GM12891 (cell line): ENCODE results near the gene IL15.

Source experiments
- DNase-seq: peaks from one replicate; pipeline ENCODE4 v3.0.0; 2011; ENCODE audit warnings: low spot score; ENCODE audit not compliant: insufficient read length
- FAIRE-seq: peaks from 2 replicates; lab custom pipeline; 2011; peaks lifted over from hg19 to GRCh38; lab: Jason Lieb, UNC
- PAX5 ChIP-seq: IDR thresholded peaks from 2 replicates; pipeline ENCODE4 v1.6.1; 2011; ENCODE audit warnings: low read length, moderate library complexity, mild to moderate bottlenecking; ENCODE audit not compliant: insufficient read depth, severe bottlenecking
- POLR2A ChIP-seq: IDR thresholded peaks from 2 replicates; pipeline ENCODE4 v1.6.1; 2011; ENCODE audit warnings: low read depth, low read length, control low read depth
- POLR2AphosphoS5 ChIP-seq: IDR thresholded peaks from 2 replicates; pipeline ENCODE4 v1.6.1; 2011; ENCODE audit warnings: low read depth, low read length, control low read depth
- POU2F2 ChIP-seq: IDR thresholded peaks from 2 replicates; pipeline ENCODE4 v1.6.1; 2011; ENCODE audit warnings: low read depth, mild to moderate bottlenecking, control low read depth, low read length, moderate library complexity
- SPI1 ChIP-seq: IDR thresholded peaks from 2 replicates; pipeline ENCODE4 v1.6.1; 2011; ENCODE audit warnings: low read depth, low read length, control low read depth
- TAF1 ChIP-seq: IDR thresholded peaks from 2 replicates; pipeline ENCODE4 v1.6.1; 2011; ENCODE audit warnings: low read depth, low read length, control low read depth

The IL15 gene

DNA sequence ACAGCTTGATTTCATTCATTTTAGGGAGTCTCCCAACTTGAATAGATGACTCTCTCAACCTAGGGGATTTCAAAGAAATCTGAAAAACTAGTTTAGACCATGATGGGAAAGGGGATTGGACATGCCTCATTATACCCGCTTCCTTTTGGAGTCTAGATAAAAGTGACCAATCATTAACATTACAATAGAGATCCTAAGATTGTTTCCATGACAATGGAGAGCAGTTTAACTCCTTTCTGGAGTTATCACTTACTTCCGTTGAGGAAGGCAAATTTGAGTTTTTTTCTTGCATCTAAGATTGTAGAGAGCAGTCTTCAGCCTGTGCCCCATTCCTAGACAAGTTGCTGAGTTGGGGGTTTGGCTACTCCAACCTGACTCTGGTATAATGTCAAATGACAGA, 11.4 kb upstream of the IL15 start:
- TF ChIP-seq TAF1 (no peak), POU2F2 (no peak), POLR2AphosphoS5 (no peak), PAX5 (no peak), SPI1 (no peak), POLR2A (no peak)
- DNase-seq (no peak), FAIRE-seq (no peak)

DNA sequence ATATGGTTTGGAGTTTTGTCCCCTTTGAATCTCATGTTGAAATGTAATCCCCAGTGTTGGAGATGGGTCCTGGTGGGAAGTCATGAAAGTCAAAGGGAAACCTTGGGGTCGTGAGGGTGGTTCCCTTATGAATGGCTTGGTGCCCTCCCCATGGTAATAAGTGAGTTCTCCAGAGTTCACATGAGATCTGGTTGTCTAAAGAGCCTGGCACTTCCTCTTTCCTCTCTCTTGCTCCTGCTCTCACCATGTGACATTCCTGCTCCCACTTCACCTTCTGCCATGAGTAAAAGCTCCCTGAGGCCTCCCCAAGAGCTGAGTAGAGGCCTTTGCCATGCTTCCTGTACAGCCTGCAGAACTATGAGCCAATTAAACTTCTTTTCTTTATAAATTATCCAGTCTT, 5.5 kb upstream of the IL15 start:
- DNase-seq: no peak
- no peak for TF ChIP-seq POLR2AphosphoS5
- peak; percentile 74 for TF ChIP-seq SPI1
- TF ChIP-seq TAF1: no peak
- no peak for FAIRE-seq

DNA sequence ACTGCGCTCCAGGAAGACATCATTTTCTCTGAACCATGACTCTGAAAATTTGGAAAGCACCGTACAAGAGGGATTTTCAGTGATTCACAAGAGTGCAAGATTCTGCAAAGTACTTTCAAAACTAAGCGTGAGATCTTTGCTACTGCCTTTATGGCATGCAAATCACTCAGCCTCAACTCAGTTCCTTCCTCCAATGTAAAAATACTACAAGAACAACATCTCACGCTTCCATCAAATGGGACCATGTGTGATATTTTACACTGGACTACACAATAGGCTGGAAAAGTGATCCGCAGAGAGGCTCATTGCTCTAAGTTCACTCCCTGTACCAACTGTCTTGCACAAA, 674 bp upstream of the IL15 start:
- DNase-seq (peak; percentile 21), FAIRE-seq (peak; percentile 85)
- TF ChIP-seq POLR2AphosphoS5: no peak; the same call in 1 of the 2 replicates
- no peak for TF ChIP-seq PAX5
- TF ChIP-seq TAF1: no peak; the same call in 1 of the 2 replicates
- 0 out of 2 replicates have a peak, but pooled peaks have one; percentile 44 for TF ChIP-seq POLR2A
- TF ChIP-seq POU2F2: peak; percentile 89
- peak; percentile 73 for TF ChIP-seq SPI1

DNA sequence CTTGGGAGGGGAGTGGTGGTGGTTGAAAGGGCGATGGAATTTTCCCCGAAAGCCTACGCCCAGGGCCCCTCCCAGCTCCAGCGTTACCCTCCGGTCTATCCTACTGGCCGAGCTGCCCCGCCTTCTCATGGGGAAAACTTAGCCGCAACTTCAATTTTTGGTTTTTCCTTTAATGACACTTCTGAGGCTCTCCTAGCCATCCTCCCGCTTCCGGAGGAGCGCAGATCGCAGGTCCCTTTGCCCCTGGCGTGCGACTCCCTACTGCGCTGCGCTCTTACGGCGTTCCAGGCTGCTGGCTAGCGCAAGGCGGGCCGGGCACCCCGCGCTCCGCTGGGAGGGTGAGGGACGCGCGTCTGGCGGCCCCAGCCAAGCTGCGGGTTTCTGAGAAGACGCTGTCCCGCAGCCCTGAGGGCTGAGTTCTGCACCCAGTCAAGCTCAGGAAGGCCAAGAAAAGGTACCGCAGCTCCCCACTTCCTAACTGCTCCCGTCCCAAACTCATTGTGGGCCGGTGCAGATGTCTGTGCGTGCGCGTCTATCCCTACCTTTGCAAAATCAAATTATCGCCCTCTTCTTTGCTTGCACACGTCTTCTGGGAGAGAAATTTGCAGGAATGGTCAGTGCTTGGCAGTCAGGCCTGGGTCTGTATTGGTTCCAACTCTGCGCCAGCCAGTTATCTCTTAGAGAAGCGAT, 533 bp downstream of the IL15 start:
- DNase-seq: peak; percentile 32
- TF ChIP-seq SPI1 (no peak), PAX5 (peak; percentile 80)
- peak; percentile 69 for FAIRE-seq

DNA sequence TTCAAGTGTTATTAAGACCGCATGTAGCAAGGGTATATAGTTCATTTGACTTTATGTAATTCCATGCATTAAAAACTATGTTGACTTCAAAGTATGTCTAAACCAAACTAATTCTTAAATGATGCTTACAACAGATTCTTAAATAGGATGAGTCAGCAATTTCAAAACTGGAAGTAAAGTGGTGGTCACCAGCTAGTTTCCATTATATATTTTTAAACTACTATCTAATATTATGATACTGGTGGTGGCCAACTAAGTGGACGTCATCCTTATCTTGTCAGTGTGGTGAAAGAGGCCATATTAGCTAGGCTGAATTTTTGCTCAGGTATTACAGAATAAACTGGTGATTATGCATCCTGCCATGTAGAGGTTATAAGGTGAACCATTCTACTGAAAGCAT, 1.2 kb downstream of the IL15 start:
- DNase-seq: no peak
- FAIRE-seq: no peak
- TF ChIP-seq POLR2AphosphoS5 (no peak), TAF1 (no peak), POU2F2 (no peak), POLR2A (no peak), SPI1 (no peak), PAX5 (no peak)

DNA sequence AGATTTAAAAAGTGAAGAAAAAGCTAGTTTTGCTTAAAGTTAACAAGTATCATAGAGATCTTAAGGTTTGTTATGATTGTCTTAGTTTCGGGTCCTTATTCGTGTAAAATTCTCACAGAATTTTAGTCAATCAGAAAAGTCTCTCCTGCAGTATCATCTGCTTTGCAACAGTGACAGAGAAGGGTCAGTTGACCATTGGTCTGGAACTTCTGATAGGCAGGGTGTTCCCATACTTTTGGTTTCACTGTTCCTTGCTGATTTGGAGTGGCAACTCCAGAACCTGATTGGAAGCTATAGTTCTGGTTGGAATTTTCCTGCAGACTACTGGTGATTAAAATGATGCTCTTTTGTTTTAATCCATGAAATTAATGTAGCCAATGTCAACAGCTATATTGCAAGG, 1.8 kb downstream of the IL15 start:
- TF ChIP-seq POLR2A (no peak), POLR2AphosphoS5 (no peak)
- DNase-seq (no peak), FAIRE-seq (no peak)

DNA sequence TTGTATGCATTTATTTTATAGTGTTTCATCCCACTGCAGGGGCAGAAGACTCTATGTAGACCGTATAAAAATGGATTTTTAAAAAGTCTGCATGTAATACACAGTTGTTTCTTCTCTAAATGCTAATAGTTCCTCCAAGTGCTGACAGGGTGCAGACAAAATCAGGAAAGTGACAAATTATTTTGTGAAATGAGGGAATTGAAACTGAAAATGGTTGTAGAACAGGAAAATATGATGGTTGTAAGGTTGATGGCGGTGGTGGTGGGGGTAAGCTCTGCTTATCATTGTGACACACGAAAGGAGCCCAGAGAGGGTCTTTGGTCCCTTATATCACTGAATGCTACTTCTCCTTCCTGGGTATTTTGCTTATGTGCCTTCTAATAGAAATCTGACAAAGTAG, 4.3 kb downstream of the IL15 start:
- no peak for TF ChIP-seq POLR2AphosphoS5
- TF ChIP-seq SPI1: peak; percentile 68
- no peak for FAIRE-seq

DNA sequence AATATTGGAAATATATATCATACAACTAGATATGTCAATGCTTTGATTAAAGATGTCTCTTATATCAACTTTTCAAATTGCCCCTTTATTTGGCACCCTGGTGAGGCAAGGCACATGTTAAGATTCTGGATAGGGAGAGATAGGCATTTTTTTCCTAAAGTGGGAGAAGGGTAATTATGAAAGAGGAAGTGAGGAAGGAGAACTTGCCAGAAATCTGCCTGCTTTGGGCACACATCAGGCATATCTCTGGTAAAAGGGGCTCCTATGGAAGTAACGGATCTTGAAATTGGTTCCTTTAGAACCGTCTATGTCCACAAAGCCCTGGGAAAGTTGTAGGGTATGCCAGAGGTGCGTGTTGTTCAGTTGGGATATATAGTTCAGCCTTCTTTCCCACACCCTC, 5.7 kb downstream of the IL15 start:
- TF ChIP-seq POLR2A (no peak), SPI1 (peak; percentile 73)
- no peak for FAIRE-seq
- no peak for DNase-seq

More for the DNA sequence above, 4.3 kb downstream of the IL15 start:
- DNase-seq: no peak

DNA sequence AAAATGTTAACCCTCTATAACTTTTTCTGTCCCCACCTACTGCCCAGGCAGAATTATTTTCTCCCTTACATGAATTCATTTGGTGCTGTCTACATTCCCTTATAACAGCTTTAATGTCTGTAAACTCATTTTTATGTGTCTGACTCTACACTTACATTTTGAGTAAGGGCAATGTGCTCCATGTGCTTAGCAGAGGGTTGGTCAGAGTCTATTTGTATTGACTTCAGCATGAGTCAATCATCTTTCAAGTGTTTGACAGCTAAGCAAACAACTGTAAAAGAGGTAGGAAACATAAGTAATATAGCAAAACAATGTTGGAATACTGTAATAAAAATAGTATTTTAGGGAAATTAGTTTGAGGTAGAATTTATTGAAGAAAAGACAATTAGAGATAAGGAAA, 6.3 kb downstream of the IL15 start:
- TF ChIP-seq POLR2AphosphoS5 (no peak), SPI1 (no peak), POLR2A (no peak), TAF1 (no peak)
- no peak for FAIRE-seq
- DNase-seq: no peak

DNA sequence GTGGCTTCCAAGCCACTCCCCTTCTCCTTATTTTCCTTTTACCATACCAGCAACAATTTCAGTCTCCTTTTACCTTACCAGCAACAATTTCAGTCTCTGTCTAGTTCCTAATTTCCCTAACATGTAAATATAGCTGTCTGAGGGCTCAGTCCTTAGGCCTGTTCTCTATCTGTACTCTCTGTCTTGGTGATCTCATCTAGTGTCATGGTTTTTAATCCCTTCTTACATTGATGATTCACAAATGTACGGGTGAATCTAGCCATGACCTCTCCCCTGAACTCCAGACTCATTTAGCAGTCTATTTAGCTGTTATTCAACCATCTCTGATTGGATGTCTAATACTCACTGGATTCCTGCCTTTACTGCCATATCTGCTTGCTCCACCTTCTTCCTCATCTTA, 7.2 kb downstream of the IL15 start:
- peak; percentile 76 for FAIRE-seq
- TF ChIP-seq TAF1 (no peak), PAX5 (no peak), POLR2A (no peak), POLR2AphosphoS5 (no peak), POU2F2 (no peak), SPI1 (no peak)
- DNase-seq: no peak

DNA sequence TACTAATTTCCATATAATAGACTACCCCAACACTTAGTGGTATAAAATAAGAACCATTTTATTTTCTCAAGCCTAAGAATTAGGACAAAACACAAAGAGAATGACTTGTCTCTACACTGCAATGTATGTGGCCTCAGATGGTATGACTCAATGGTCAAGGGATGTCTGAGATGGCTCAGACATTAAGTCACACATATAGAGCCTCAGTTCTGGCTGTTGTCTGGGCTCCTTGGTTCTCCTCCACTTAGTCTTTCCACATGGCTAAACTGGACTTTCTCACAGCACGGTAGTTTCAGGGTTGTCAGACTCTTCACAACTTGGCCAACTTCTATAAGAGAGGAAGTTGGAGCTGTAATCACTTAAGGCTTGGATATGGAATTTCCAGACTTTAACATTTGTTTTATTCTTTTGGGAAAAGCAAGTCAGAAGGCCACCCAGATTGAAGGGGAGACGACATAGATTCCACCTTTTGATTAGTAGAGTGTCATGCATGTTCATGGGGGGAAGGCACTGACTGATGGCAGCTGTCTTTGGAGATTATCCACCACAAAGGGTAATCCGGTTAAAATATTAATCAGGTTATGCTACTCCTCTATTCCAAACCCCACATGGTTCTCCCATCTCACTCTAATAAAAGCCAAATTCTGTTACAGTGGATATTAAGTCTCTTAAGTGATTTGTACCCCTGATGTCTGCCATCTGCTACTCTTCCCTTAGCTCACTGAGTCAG, 9.4 kb downstream of the IL15 start:
- FAIRE-seq: peak; percentile 66
- no peak for TF ChIP-seq POU2F2
- TF ChIP-seq PAX5: no peak
- no peak for TF ChIP-seq POLR2AphosphoS5
- TF ChIP-seq TAF1: no peak
- no peak for DNase-seq
